OCI-LY1 (cell line): ENCODE results near the gene ALG1L2.
"Not testable (repeated sequence)": the region's sequence is repeated elsewhere in the genome, so short reads cannot be mapped to it uniquely, and the experiment has no call there.

ENCODE experiments used
- CTCF ChIP-seq: fragments of 200-600 bp; sonication (generic), shearing (Covaris generic); IDR thresholded peaks from 2 replicates; pipeline ENCODE4 v1.5.1; 2017; ENCODE audit warnings: mild to moderate bottlenecking, antibody characterized with exemption, low read length, moderate library complexity, mixed read lengths
- EZH2 ChIP-seq: fragments of 200-600 bp; sonication (generic), shearing (Covaris generic); IDR thresholded peaks from 2 replicates; pipeline ENCODE4 v1.8.0; 2017; ENCODE audit warnings: borderline replicate concordance, mixed run types, mild to moderate bottlenecking, antibody characterized with exemption, low read length, moderate library complexity, mixed read lengths

GRCh38 chr3:130104191-130104590 lies 22.6 kb downstream of the ALG1L2 start:
- TF ChIP-seq CTCF, EZH2: not testable (repeated sequence)
